SK-N-SH treated with all-trans-retinoic acid at 6 μM for 48 hours (cell line): Measurements from ENCODE around the gene ARHGAP44.

Experiments used
- ATAC-seq: fragments of 200-7000 bp; cut with Tn5 transposase; 3 replicates; pipeline ENCODE4 v1.9.1; 2020; ENCODE audit warnings: mild to moderate bottlenecking, moderate library complexity
- ARNTL ChIP-seq: fragments of 450-650 bp; formaldehyde crosslinking; IDR thresholded peaks from 2 replicates; pipeline ENCODE4 v1.5.0; 2020; ENCODE audit warnings: low read depth, mild to moderate bottlenecking, moderate library complexity, borderline replicate concordance
- BACH2 ChIP-seq: fragments of 250-450 bp; sonication (Bioruptor Pico); IDR thresholded peaks from 2 replicates; pipeline ENCODE4 v1.9.0; 2021; ENCODE audit warnings: mild to moderate bottlenecking, borderline replicate concordance
- CREB5 ChIP-seq: fragments of 250-450 bp; sonication (Bioruptor Pico); IDR thresholded peaks from 2 replicates; pipeline ENCODE4 v1.5.1; 2020; ENCODE audit warnings: low read depth, mild to moderate bottlenecking, moderate library complexity
- CSDC2 ChIP-seq: fragments of 250-450 bp; sonication (Bioruptor Pico); IDR thresholded peaks from 2 replicates; pipeline ENCODE4 v1.5.0; 2020; ENCODE audit warnings: mild to moderate bottlenecking, moderate library complexity
- CSRNP3 ChIP-seq: fragments of 250-450 bp; sonication (Bioruptor Pico); IDR thresholded peaks from 2 replicates; pipeline ENCODE4 v1.5.1; 2021; ENCODE audit warnings: mild to moderate bottlenecking, moderate library complexity
- ESRRG ChIP-seq: fragments of 250-450 bp; sonication (Bioruptor Pico); IDR thresholded peaks from 2 replicates; pipeline ENCODE4 v1.6.1; 2021; ENCODE audit warnings: mild to moderate bottlenecking
- GLIS3 ChIP-seq: fragments of 250-450 bp; sonication (Bioruptor Pico); IDR thresholded peaks from 2 replicates; pipeline ENCODE4 v1.5.0; 2020; ENCODE audit warnings: mild to moderate bottlenecking, moderate library complexity
- ISL1 ChIP-seq: fragments of 250-450 bp; sonication (Bioruptor Pico); IDR thresholded peaks from 2 replicates; pipeline ENCODE4 v2.1.2; 2022; ENCODE audit warnings: mild to moderate bottlenecking, moderate library complexity
- OSR1 ChIP-seq: fragments of 250-450 bp; sonication (Bioruptor Pico); IDR thresholded peaks from 2 replicates; pipeline ENCODE4 v1.8.0; 2022; ENCODE audit warnings: moderate library complexity, mild to moderate bottlenecking, inconsistent platforms
- PATZ1 ChIP-seq: fragments of 250-450 bp; sonication (Bioruptor Pico); IDR thresholded peaks from 2 replicates; pipeline ENCODE4 v1.8.0; 2020; ENCODE audit warnings: mild to moderate bottlenecking, moderate library complexity, borderline replicate concordance
- POU6F1 ChIP-seq: fragments of 250-450 bp; sonication (Bioruptor Pico); IDR thresholded peaks from 2 replicates; pipeline ENCODE4 v1.8.0; 2021; ENCODE audit warnings: low read depth, mild to moderate bottlenecking, moderate library complexity, borderline replicate concordance
- PPARA ChIP-seq: fragments of 250-450 bp; sonication (Bioruptor Pico); IDR thresholded peaks from 2 replicates; pipeline ENCODE4 v1.5.0; 2020; ENCODE audit warnings: mild to moderate bottlenecking, borderline replicate concordance
- RARB ChIP-seq: fragments of 250-450 bp; sonication (Bioruptor Pico); IDR thresholded peaks from 2 replicates; pipeline ENCODE4 v1.8.0; 2021; ENCODE audit warnings: mild to moderate bottlenecking, moderate library complexity
- SNAI2 ChIP-seq: fragments of 250-450 bp; sonication (Bioruptor Pico); IDR thresholded peaks from 2 replicates; pipeline ENCODE4 v1.5.0; 2020; ENCODE audit warnings: mild to moderate bottlenecking, moderate library complexity
- TCF4 ChIP-seq: fragments of 250-450 bp; sonication (Bioruptor Pico); IDR thresholded peaks from 2 replicates; pipeline ENCODE4 v1.8.0; 2021; ENCODE audit warnings: mild to moderate bottlenecking, moderate library complexity, borderline replicate concordance
- TOX ChIP-seq: fragments of 250-450 bp; sonication (Bioruptor Pico); IDR thresholded peaks from 2 replicates; pipeline ENCODE4 v1.8.0; 2021; ENCODE audit warnings: mild to moderate bottlenecking, moderate library complexity, borderline replicate concordance
- TSHZ2 ChIP-seq: fragments of 250-450 bp; sonication (Bioruptor Pico); IDR thresholded peaks from 2 replicates; pipeline ENCODE4 v1.5.0; 2020; ENCODE audit warnings: mild to moderate bottlenecking, moderate library complexity
- ZC3H10 ChIP-seq: fragments of 250-450 bp; sonication (Bioruptor Pico); IDR thresholded peaks from 2 replicates; pipeline ENCODE4 v1.5.1; 2021; ENCODE audit warnings: mild to moderate bottlenecking, moderate library complexity
- ZFP3 ChIP-seq: fragments of 250-450 bp; sonication (Bioruptor Pico); IDR thresholded peaks from 2 replicates; pipeline ENCODE4 v1.5.0; 2020; ENCODE audit warnings: mild to moderate bottlenecking, moderate library complexity
- ZFP30 ChIP-seq: fragments of 450-650 bp; formaldehyde crosslinking; IDR thresholded peaks from 2 replicates; pipeline ENCODE4 v1.5.0; 2022; ENCODE audit warnings: mild to moderate bottlenecking, moderate library complexity
- ZNF70 ChIP-seq: fragments of 450-650 bp; formaldehyde crosslinking; IDR thresholded peaks from 2 replicates; pipeline ENCODE4 v1.5.0; 2020; ENCODE audit warnings: mild to moderate bottlenecking, moderate library complexity
- ZNF8 ChIP-seq: fragments of 450-650 bp; formaldehyde crosslinking; IDR thresholded peaks from 2 replicates; pipeline ENCODE4 v1.5.0; 2020; ENCODE audit warnings: mild to moderate bottlenecking, moderate library complexity

Gene ARHGAP44

GRCh38 chr17:12759090-12759489 lies 30.2 kb upstream of the ARHGAP44 start:
- TF ChIP-seq ZC3H10 (CRISPR knock-in tag) (no peak), ESRRG (CRISPR knock-in tag) (no peak), PPARA (CRISPR knock-in tag) (no peak), GLIS3 (CRISPR knock-in tag) (no peak), ZFP30 (CRISPR knock-in tag) (no peak), ZNF8 (CRISPR knock-in tag) (no peak), ZFP3 (CRISPR knock-in tag) (no peak), OSR1 (CRISPR knock-in tag) (no peak), POU6F1 (CRISPR knock-in tag) (no peak), TOX (no peak), BACH2 (no peak), PATZ1 (CRISPR knock-in tag) (no peak), CREB5 (no peak), CSDC2 (no peak), ZNF70 (CRISPR knock-in tag) (no peak), RARB (no peak), TCF4 (no peak), ISL1 (CRISPR knock-in tag) (no peak)
- no peak for ATAC-seq

GRCh38 chr17:12765548-12765947 lies 23.8 kb upstream of the ARHGAP44 start:
- TF ChIP-seq ZNF8 (CRISPR knock-in tag) (no peak), PATZ1 (CRISPR knock-in tag) (no peak), ZC3H10 (CRISPR knock-in tag) (no peak), ZFP3 (CRISPR knock-in tag) (no peak), BACH2 (no peak), POU6F1 (CRISPR knock-in tag) (no peak), SNAI2 (no peak), ARNTL (CRISPR knock-in tag) (no peak), PPARA (CRISPR knock-in tag) (no peak), TSHZ2 (no peak), CSRNP3 (CRISPR knock-in tag) (no peak)
- ATAC-seq: no peak
